ENCODE measurements around the gene PARD3.
"Not testable (repeated sequence)": the region's sequence is repeated elsewhere in the genome, so short reads cannot be mapped to it uniquely, and the experiment has no call there.

Gene PARD3

DNA sequence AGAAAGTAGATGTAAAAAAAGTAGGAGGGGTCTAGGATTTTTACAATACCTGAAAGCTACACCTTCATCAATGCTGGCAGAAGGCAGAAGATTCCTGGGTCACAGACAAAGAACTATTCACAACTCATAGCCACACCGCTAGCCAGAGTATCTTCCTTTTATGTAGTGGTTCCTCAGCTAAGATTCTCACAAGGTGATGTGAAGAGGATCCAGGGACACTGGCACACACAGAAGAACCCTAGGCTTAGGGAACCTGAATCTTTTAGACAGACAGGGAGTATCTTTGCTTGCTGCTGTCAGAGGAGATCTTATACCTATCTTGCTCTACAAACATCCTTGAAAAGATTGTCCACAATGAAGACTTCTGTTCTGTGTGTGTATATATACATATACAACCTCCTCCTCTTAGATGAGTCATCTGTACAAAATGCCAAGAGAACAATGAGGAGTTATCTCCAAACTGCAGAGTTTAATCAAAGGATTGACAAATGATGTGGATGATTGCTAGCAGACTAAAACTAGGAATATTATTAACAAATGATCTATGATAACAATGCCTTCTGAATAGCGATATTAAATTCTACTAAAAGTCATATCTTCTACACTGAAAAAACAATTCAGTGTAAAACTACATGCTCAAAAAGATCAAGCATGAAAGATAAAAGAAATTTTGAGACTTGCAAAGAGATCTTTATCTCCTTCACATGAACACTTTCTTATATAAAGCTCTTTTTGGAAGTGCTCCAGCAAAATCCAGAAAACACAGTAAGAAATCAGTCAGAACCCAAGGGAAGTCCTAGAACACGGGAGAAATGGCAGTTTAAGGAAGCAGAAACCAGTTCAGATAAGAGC lies 409.3 kb downstream of the PARD3 start:
- no peak for DNase-seq (ENCODE audit: low read depth in 1 of 2, low spot score in 1 of 2)

DNA sequence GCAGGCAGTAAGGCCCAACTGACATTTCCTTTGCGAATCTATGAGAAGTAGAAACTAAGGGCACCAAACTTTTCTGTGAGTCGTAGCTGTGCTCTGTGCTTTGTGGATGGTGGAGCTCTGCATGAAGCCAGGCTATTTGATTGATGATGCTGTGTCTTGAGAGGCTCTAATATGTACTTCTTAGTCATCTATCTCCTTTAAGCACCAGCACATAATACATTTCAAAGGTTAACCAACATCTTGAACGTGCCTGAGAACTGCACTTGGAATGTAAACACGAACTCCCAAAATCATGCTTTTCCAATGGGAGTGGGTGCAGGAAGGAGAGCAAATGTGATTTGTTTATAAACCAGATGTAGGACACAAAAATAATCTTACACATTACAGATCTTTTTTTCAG lies 411.6 kb downstream of the PARD3 start:
- no peak for DNase-seq (ENCODE audit: low read depth in 1 of 2, low spot score in 1 of 2)

GRCh38 chr10:34400075-34400474 lies 415.0 kb downstream of the PARD3 start:
- no peak for DNase-seq (ENCODE audit: low read depth in 1 of 2, low spot score in 1 of 2)

GRCh38 chr10:34399013-34399412 lies 416.1 kb downstream of the PARD3 start:
- DNase-seq (ENCODE audit: low read depth in 1 of 2, low spot score in 1 of 2): no peak

DNA sequence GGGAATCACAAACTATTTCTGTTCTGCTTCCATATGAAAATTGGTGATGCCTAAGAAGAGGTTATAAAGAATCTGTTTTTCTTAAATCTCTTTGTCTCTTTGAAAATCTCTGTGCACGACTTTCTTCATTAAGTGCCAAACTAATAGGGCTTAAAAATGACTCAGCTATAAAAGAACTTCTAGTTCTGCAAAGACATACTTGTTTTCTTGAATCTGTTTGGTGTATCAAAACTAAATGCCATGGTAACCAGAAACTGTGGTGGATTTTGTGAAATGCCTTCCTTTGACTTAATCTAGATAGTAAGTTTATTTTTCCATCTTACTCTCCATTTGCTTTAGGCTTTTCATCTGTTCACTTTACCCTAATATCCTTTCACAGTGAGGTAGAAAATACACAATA lies 417.8 kb downstream of the PARD3 start:
- no peak for DNase-seq (ENCODE audit: low read depth in 1 of 2, low spot score in 1 of 2)

DNA sequence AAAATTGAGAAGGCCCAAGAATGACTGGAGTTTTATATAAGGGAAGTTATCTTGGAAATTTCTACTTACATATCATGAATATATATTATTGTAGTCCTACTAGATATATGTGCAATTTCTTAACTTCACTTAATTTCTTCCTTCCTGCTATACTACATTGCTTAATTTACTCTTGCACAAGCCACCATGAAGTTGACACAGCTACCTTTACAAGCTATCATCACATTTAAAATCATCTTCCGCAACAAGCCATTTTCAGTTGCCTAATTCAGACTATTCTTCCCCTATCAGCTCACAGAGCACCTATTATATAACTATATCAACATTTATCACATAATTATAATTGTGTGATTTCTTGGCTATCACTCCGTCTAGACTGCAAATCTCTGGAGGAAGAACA lies 418.4 kb downstream of the PARD3 start:
- DNase-seq (ENCODE audit: low read depth in 1 of 2, low spot score in 1 of 2): no peak

DNA sequence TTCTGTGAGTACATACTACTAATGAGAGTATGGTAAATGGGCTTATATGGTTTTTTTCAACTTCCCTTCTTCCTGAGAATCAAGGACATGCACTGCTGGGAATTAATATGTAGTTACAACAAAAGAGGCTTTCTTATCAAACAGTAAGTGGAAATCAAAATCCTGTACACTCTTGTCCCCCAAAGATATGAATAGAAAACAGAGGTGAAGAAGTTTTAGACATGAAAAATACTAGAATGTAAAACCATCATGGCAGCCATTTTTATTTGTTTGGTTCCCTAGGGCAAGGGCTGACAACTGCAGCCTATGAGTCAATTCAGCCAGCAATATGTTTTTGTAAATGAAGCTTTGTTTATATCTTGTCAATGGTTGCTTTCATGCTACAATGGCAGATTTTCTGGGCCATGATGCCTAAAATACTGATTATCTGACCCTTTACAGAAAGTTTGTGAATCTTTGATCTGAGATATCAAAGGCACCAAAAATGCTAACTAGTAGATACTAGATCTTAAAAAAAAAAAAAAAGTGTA lies 422.4 kb downstream of the PARD3 start:
- no peak for DNase-seq (ENCODE audit: low read depth in 1 of 2, low spot score in 1 of 2)

DNA sequence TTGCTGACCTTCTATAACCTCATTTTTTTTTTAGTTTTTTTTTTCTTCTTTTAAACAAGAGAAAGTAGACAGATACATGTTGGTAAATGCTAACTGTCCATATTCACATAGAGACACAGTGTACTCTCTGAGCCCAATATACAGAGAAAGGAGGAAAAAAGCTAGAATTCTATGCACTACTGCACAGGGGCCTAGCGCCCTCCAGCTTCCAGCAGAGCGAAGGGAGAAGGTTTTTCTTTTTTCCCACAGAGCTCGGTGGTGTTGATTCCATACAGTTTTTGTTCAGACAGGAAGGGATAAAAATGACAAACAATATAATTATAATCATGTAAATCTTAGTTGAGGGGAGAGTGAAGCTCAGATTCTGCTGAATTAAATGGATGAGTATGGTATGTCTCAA lies 423.9 kb downstream of the PARD3 start:
- DNase-seq (ENCODE audit: low read depth in 1 of 2, low spot score in 1 of 2): not testable (repeated sequence)

DNA sequence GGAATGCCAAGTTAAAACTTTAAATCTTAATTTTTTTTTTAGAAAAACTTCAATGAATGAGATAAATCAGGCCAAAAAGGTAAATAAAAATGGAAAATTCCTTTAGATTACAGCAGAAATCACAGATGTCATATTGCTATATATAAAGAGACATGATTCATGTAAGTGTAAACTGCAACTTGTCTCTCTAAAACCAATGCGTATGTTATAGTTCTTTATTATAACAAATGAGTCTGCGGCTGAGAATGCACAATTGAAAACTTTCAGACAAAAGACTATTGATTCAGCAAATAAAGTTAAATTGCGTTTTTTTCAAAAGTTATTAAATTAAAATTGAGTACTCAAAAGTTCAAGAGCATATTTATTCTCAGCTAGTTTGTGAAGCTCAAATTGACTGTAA lies 425.3 kb downstream of the PARD3 start:
- DNase-seq (ENCODE audit: low read depth in 1 of 2, low spot score in 1 of 2): no peak

DNA sequence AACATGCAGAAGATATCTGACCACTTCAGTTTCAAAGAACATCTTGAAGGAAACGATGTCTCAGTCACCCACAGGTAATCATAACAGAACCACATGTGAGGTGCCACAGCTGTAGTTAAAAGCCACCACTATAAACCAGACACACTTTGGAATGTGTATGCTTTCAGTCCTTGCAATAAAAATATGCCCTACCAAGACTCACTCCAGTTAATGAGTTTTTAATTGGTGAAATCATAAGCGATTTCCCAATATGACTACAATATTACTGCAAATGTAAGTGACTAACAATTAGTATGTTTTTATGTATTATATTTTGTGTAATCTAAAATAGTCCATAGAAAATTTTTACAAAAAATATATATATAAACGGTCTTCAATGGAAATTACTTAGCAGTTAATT lies 428.2 kb downstream of the PARD3 start:
- DNase-seq (ENCODE audit: low read depth in 1 of 2, low spot score in 1 of 2): no peak

DNA sequence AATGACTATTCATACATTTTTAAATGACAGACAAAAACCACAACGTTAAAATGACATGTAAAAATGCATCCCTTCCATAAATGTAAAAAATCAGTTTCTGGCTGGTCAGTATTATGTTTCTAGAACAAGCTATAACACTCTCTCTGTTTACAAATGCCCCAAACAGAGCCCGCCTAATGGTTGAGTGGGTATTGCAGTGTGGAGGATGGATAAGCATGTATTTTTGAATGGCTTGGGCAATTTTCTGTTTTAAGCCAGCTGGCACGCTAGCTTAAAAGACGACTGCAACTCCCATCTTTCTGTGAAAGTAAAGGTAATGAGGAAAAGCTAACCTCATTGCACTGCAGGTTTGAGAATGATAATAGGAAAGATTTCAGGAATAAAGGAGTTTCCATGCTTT lies 430.7 kb downstream of the PARD3 start:
- no peak for DNase-seq (ENCODE audit: low read depth in 1 of 2, low spot score in 1 of 2)

GRCh38 chr10:34382626-34383025 lies 432.5 kb downstream of the PARD3 start:
- DNase-seq (ENCODE audit: low read depth in 1 of 2, low spot score in 1 of 2): no peak

DNA sequence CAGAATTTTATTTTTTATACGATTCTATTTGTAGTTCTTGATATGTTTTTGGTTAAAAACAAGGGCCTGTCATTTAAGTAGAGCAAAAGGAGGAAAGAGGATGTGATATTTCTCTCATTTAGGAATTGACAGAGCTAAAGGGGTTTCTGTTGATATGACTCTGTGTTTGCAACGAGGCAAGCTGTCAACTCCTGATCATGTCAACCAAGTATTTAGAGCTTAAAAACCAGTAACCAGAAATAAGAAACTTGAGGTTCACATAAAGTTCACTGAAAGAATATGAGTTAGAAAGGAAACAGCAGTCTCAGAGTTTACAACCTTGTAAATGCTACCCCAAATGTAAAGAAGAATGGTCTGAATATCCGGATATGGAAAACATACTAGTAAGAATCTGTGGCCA lies 434.2 kb downstream of the PARD3 start:
- no peak for DNase-seq (ENCODE audit: low read depth in 1 of 2, low spot score in 1 of 2)

GRCh38 chr10:34378297-34378696 lies 436.8 kb downstream of the PARD3 start:
- DNase-seq (ENCODE audit: low read depth in 1 of 2, low spot score in 1 of 2): no peak

- DNase-seq (ENCODE audit: low read depth in 1 of 2, low spot score in 1 of 2): no peak
Measured at GRCh38 chr10:34377833-34378232, 437.3 kb downstream of the PARD3 start.

GRCh38 chr10:34374356-34375045 lies 440.6 kb downstream of the PARD3 start:
- DNase-seq (ENCODE audit: low read depth in 1 of 2, low spot score in 1 of 2): no peak

DNA sequence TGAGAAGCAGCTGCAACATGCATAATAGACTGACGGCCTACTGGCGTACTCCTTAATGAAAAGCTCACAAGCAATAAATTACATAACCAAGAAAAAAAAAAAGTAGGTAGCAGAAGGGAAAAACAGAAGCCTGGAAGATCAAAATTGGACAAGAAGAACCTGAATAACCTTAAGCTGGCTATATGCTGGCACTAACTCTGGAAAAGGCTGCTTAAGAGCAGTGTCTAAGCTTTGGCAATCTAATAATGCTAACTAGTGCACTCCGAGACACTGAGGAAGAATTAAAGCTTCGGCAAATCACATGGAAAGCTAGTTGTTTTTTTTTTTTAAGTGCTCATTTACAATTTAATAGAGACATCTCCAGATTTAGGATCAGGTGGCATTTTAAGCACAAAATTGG lies 441.9 kb downstream of the PARD3 start:
- no peak for DNase-seq (ENCODE audit: low read depth in 1 of 2, low spot score in 1 of 2)

DNA sequence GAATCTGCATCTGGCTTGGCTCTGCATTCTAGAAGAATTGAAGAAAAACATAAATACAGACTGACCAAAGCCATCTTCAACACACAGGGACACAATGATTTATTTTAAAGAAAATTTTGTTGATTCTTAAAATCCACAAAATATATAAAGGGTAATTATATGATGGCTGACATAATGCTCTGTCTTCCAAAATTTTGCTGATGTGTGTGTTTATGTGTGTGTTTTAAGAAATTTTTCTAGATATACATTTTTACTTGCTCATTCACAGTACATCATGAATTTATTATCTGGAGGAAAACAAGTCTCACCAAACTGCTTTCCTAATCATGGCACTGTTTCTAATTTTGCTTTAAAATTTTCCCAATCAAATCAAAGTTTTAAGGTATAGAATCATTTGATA lies 442.6 kb downstream of the PARD3 start:
- DNase-seq (ENCODE audit: low read depth in 1 of 2, low spot score in 1 of 2): no peak

GRCh38 chr10:34370126-34370525 lies 445.0 kb downstream of the PARD3 start:
- no peak for DNase-seq (ENCODE audit: low read depth in 1 of 2, low spot score in 1 of 2)

DNA sequence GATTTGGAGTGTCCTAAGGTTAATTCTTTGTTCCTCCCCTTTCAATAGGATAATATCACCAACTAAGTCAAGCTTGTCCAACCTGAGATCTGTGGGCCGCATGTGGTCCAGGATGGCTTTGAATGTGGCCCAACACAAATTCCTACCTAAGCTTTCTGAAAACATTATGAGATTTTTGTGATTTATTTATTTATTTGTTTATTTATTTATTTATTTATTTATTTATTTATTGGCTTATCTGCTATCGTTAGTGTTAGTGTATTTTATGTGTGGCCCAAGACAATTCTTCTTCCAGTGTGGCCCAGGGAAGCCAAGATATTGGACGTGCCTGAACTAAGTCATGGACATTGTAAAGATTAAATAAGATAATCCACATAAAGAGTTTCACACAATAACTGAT lies 446.0 kb downstream of the PARD3 start:
- no peak for DNase-seq (ENCODE audit: low read depth in 1 of 2, low spot score in 1 of 2)

DNA sequence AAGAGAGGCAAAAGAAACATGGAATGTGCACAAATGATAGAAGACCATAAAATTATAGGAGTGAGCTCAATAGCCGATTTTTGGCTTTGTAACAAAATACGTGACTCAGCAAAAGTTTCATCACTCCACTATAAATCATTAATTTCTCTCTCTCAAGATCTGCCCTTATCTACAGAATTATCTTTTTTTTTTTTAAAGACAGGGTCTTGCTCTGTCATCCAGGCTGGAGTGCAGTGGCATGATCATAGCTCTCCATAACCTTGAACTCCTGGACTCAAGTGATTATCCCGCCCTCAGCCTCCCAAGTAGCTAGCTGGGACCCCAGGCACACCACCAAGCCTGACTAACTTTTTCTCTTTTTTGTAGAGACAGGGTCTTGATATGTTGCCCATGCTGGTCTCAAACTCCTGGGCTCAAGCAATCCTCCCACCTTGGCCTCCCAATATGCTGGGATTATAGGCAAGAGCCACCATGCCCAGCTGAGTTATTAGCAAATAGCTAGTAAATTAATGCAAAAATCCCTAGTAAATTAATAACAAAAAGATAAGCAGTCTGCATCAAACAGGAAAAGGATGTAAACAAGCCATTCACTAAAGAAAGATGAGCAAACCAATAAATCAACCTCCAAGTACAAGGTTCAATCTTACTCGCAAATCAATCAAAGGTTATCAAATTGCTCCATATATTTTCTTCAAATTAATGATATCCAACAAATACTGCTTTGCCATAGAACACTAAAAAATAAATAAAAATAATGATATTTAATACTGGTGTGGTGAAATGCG lies 450.7 kb downstream of the PARD3 start:
- no peak for DNase-seq (ENCODE audit: low read depth in 1 of 2, low spot score in 1 of 2)

DNA sequence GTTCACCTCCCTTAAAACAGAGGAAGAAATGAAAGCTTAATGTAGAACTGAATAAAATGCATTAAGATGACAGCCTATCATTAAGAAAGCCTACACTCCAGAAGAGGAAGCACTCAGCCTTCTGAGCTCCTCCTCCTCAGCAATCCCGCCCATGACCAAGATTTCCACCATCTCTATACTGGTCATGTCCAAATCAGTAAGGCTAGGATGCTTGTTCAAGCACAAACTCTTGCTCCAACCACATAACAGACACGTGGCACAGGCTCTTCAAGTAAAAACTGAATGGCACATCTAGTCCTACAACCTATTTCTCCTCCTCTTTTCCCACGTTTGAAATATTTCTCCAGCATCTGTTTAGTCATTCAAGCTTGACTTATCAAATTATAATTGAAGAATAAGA lies 454.1 kb downstream of the PARD3 start:
- no peak for DNase-seq (ENCODE audit: low read depth in 1 of 2, low spot score in 1 of 2)
